SJSA1 (cell line): ENCODE data around the gene NR5A2. TPM values are rescaled to one million over a fixed set of nuclear protein-coding genes. Genes with fewer than 3 reads are reported as not detected.
"Not testable (repeated sequence)": the region's sequence is repeated elsewhere in the genome, so short reads cannot be mapped to it uniquely, and the experiment has no call there.

Experiments
- DNase-seq, 2 experiments: peaks; one replicate each; pipeline ENCODE4 v3.0.0-alpha.2; 2015 to 2020; ENCODE audit warnings: low spot score in 2 of 2, low read depth in 1 of 2
- H3K27ac ChIP-seq: fragments of 250-450 bp; sonication (Bioruptor Pico); 2 replicates; pipeline ENCODE4 v1.5.1; 2020; ENCODE audit warnings: mild to moderate bottlenecking, moderate library complexity
- H3K27me3 ChIP-seq: fragments of 250-450 bp; sonication (Bioruptor Pico); replicated peaks from 2 replicates; pipeline ENCODE4 v1.5.1; 2020; ENCODE audit warnings: mild to moderate bottlenecking, moderate library complexity
- H3K36me3 ChIP-seq: fragments of 250-450 bp; sonication (Bioruptor Pico); 2 replicates; pipeline ENCODE4 v1.5.1; 2020; ENCODE audit warnings: mild to moderate bottlenecking
- H3K4me1 ChIP-seq: fragments of 250-450 bp; sonication (Bioruptor Pico); replicated peaks from 2 replicates; pipeline ENCODE4 v1.6.1; 2021; ENCODE audit warnings: mild to moderate bottlenecking
- H3K4me3 ChIP-seq: fragments of 250-450 bp; sonication (Bioruptor Pico); 2 replicates; pipeline ENCODE4 v1.5.1; 2020; ENCODE audit warnings: mild to moderate bottlenecking
- H3K9me3 ChIP-seq: fragments of 250-450 bp; sonication (Bioruptor Pico); replicated peaks from 2 replicates; pipeline ENCODE4 v1.5.1; 2020; ENCODE audit warnings: mild to moderate bottlenecking
- total RNA-seq: library from RNA; depleted of rRNA; stranded (reverse); fragments of >200 nt; shearing (Covaris generic); gene quantifications from 2 replicates; pipeline ENCODE4 v1.2.3, GENCODE V29; 2014

NR5A2 gene
- total RNA-seq, 1 experiment from 2014 or later = 0.03 TPM

GRCh38 chr1:200179126-200179780, 151.7 kb downstream of the NR5A2 start:
- Histone ChIP-seq H3K4me3 (no peak overlapping the region), H3K36me3 (no peaks in the 10 kb centered on the region), H3K27me3 (no peaks in the 10 kb centered on the region), H3K4me1 (peaks cover 46% of the 10 kb centered on the region), H3K27ac (peak overlapping the region; percentile 45), H3K9me3 (no peaks in the 10 kb centered on the region)
- DNase-seq = no peak

- Histone ChIP-seq H3K27me3 (no peaks in the 10 kb centered on the region), H3K4me3 (no peak overlapping the region), H3K27ac (peak overlapping the region; percentile 45), H3K9me3 (no peaks in the 10 kb centered on the region), H3K4me1 (peaks cover 51% of the 10 kb centered on the region), H3K36me3 (no peaks in the 10 kb centered on the region)
- peak in 1 of 2 experiments; percentile 64 for DNase-seq
Measured at GRCh38 chr1:200179781-200180160, 152.3 kb downstream of the NR5A2 start.

DNA sequence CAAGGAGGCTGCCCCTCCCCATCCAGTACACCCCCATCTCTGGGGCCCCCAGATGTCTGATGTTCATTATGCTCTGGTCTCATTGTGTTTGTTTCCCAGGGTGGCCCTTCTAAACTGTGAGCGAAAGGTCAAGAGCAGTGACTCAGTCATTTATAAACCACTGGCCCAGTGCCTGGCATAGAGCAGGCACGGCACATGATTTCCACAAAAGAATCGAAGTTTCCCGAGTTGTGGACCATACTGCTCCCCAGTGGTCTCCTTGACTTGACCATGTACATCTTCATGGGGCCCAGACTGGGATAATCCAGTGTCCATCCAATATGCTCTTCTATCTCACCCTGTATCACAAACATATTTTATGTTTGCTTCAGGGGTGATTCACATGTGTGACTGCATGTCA, 153.3 kb downstream of the NR5A2 start:
- DNase-seq = peak; percentile 88 to 89
- no peaks in the 10 kb centered on the region for H3K9me3 ChIP-seq

DNA sequence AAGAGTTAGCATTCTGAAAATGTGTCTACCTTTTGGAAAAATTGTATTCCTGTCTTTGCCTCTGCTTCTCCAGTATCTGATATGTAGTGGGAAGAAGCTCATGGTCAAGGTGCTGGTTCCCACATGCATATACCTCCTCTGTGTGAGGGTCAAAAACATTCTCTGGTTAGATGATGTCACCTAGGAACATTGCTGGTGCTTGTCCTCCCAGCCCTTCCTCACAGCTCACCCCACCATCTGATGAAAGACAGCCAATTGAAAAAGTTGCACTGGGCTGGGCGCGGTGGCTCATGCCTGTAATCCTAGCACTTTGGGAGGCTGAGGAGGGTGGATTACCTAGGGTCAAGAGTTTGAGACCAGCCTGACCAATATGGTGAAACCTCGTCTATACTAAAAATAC, 154.4 kb downstream of the NR5A2 start:
- H3K27ac ChIP-seq = no peak overlapping the region
- no peak overlapping the region for H3K4me3 ChIP-seq
- H3K4me1 ChIP-seq = peaks cover 61% of the 10 kb centered on the region
- DNase-seq = no peak
- no peaks in the 10 kb centered on the region for H3K9me3 ChIP-seq
- H3K27me3 ChIP-seq = no peaks in the 10 kb centered on the region
- H3K36me3 ChIP-seq = no peaks in the 10 kb centered on the region

More for the DNA sequence above, 153.3 kb downstream of the NR5A2 start:
- Histone ChIP-seq H3K36me3 (no peaks in the 10 kb centered on the region), H3K27ac (peak overlapping the region; percentile 45), H3K27me3 (no peaks in the 10 kb centered on the region), H3K4me3 (no peak overlapping the region), H3K4me1 (peaks cover 61% of the 10 kb centered on the region)

DNA sequence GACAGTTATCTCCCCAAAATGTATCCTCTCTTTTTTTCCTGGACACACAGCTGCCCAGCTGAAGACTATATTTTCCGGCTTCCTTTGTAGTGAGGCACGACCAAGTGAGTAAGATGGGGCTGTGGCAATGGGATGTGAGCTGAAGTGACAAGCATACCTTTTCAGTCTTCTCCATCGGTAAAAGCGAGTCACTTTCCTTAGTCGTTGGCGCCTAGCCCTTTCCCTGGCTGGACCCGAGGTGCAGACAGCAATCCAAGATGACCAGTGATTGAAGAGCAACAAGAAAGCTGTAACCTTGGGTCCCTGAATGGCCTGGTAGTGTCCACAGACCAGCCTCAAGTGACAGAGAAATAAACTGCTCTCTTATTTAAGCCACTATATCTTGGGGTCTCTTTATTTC, 155.2 kb downstream of the NR5A2 start:
- Histone ChIP-seq H3K9me3 (no peaks in the 10 kb centered on the region), H3K27ac (no peak overlapping the region), H3K4me1 (peaks cover 61% of the 10 kb centered on the region), H3K36me3 (no peaks in the 10 kb centered on the region), H3K27me3 (no peaks in the 10 kb centered on the region), H3K4me3 (no peak overlapping the region)
- no peak for DNase-seq

GRCh38 chr1:200183637-200184036, 156.1 kb downstream of the NR5A2 start:
- H3K27me3 ChIP-seq = no peaks in the 10 kb centered on the region
- DNase-seq = no peak
- H3K4me1 ChIP-seq = peaks cover 61% of the 10 kb centered on the region
- no peak overlapping the region for H3K27ac ChIP-seq
- H3K36me3 ChIP-seq = no peaks in the 10 kb centered on the region
- no peak overlapping the region for H3K4me3 ChIP-seq
- no peaks in the 10 kb centered on the region for H3K9me3 ChIP-seq

DNA sequence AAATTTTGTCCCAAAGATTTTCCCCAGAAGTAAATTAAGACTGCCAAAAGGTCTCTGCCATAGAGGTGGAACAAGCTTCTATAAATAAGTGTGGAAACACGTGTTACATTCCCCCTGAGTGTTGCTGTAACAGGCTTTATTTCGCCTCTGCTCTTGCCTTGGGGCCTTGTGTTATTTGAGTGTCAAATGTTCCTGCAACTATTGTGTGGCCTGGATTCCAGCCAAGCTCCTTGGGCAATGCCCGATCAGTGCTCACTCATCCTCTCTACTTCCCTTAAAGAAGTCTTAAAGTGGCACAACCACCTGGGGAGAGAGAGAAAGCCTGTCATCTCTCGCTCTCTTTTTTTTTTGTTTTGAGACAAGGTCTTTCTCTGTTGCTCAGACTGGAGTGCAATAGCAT, 156.7 kb downstream of the NR5A2 start:
- Histone ChIP-seq H3K4me1 (peaks cover 55% of the 10 kb centered on the region), H3K9me3 (no peaks in the 10 kb centered on the region), H3K36me3 (no peaks in the 10 kb centered on the region), H3K27me3 (no peaks in the 10 kb centered on the region), H3K4me3 (no peak overlapping the region), H3K27ac (no peak overlapping the region)
- DNase-seq = peak; percentile 57 to 82

GRCh38 chr1:200185191-200185590, 157.7 kb downstream of the NR5A2 start:
- H3K36me3 ChIP-seq, H3K27ac ChIP-seq, H3K27me3 ChIP-seq, H3K9me3 ChIP-seq, H3K4me3 ChIP-seq: not testable (repeated sequence)
- peak in 1 of 2 experiments; percentile 32 for DNase-seq
- H3K4me1 ChIP-seq = peaks cover 45% of the 10 kb centered on the region

DNA sequence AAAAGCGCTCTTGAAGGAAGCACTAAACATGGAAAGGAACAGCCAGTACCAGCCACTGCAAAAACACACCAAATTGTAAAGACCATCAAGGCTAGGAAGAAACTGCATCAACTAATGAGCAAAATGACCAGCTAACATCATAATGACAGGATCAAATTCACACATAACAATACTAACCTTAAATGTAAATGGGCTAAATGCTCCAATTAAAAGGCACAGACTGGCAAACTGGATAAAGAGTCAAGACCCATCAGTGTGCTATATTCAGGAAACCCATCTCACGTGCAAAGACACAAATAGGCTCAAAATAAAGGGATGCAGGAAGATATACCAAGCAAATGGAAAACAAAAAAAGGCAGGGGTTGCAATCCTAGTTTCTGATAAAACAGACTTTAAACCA, 159.8 kb downstream of the NR5A2 start:
- not testable (repeated sequence) for H3K27ac ChIP-seq, H3K27me3 ChIP-seq, H3K9me3 ChIP-seq, H3K4me3 ChIP-seq, DNase-seq, H3K36me3 ChIP-seq
- H3K4me1 ChIP-seq = peaks cover 27% of the 10 kb centered on the region

- Histone ChIP-seq H3K27me3 (no peaks in the 10 kb centered on the region), H3K4me1 (no peaks in the 10 kb centered on the region), H3K9me3 (no peaks in the 10 kb centered on the region), H3K4me3 (no peak overlapping the region), H3K36me3 (no peaks in the 10 kb centered on the region), H3K27ac (no peak overlapping the region)
- DNase-seq = no peak
Measured at GRCh38 chr1:200191993-200192392, 164.5 kb downstream of the NR5A2 start.

- no peak overlapping the region for H3K27ac ChIP-seq
- no peak overlapping the region for H3K4me3 ChIP-seq
- H3K36me3 ChIP-seq = no peaks in the 10 kb centered on the region
- H3K27me3 ChIP-seq = no peaks in the 10 kb centered on the region
- H3K4me1 ChIP-seq = no peaks in the 10 kb centered on the region
- DNase-seq = no peak
- H3K9me3 ChIP-seq = no peaks in the 10 kb centered on the region
Measured at GRCh38 chr1:200194477-200194876, 167.0 kb downstream of the NR5A2 start.

DNA sequence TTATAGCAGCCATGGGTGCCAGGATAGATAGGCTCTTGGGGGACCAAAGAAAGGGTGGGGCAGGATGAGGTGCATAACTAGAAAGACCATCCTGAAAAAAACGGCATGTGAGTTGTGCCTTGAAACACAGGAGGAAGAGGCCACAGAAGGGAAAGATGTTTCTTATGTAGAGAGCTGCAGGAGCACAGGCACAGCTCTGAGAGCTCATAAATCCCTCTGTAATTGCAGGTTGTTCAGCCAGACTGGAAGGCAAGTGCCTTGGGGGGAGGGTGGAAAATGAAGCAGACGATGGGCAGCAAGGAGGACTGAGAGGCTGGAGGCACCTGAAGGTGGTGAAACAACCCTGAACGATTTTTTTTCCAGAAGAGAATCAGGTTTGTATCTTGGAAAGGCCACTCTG, 170.7 kb downstream of the NR5A2 start:
- Histone ChIP-seq H3K4me3 (no peak overlapping the region), H3K36me3 (no peaks in the 10 kb centered on the region), H3K27ac (no peak overlapping the region), H3K9me3 (no peaks in the 10 kb centered on the region), H3K27me3 (no peaks in the 10 kb centered on the region), H3K4me1 (no peaks in the 10 kb centered on the region)
- no peak for DNase-seq

DNA sequence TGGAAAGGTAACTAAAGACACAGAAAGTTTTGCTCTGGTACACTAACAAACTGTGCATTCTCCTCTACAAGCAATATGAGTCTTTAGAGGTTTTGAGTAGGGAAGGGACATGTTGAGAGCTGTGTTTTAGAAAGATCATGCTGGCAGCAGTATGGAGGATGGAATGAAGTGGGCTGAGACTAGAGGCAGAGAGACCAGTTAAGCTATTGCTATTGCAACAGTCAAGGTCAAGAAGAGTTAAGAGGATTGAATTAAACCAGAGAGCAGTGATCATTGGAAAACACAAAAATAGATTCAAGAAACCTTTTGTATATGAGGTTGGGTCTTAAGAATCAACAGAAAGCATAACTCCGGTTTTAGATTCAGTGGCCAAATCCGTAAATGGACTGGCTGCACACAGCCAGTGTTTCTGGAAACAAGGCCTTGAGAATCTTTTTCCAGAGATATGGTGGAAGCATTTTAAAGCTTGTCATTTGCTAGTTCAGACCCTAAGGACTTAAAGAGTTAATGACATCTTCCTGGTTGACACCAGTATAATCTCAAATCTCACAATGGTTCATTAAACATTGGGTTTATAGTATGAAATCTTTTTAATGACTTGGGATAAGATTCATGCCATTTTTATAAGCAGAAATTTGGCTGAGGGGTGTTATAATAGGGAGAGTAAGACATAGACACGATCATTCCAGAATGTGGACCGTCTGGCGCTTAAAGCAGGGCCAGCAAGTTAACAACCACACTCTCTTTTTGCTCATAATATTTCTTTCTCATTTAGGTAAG, 177.9 kb downstream of the NR5A2 start:
- no peak overlapping the region for H3K4me3 ChIP-seq
- H3K36me3 ChIP-seq = no peaks in the 10 kb centered on the region
- no peak for DNase-seq
- no peaks in the 10 kb centered on the region for H3K27me3 ChIP-seq
- no peaks in the 10 kb centered on the region for H3K9me3 ChIP-seq
- H3K4me1 ChIP-seq = peaks cover 17% of the 10 kb centered on the region
- no peak overlapping the region for H3K27ac ChIP-seq

DNA sequence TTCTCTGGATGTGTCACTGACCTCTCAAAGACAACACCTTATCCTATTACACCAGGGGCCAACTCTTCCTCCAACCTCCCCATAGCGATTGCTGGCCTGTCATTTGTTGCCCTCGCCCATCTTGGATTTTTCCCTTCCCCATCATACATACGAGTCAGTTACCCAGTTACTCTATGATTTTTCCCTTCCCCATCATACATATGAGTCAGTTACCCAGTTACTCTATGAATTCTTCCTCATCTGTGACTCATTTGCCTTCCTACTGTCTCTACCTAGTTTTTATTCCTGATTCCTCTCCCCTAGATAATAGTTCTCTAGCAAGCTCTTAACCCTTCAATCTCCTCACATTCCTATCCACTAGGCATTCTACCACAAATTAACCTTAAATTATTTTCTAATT, 178.8 kb downstream of the NR5A2 start:
- H3K27ac ChIP-seq = no peak overlapping the region
- DNase-seq = no peak
- no peak overlapping the region for H3K4me3 ChIP-seq
- H3K9me3 ChIP-seq = no peaks in the 10 kb centered on the region
- H3K27me3 ChIP-seq = no peaks in the 10 kb centered on the region
- H3K4me1 ChIP-seq = peaks cover 17% of the 10 kb centered on the region
- no peaks in the 10 kb centered on the region for H3K36me3 ChIP-seq
